MM.1S (cell line): Measurements from ENCODE around the gene CCDC51.

ENCODE experiments used
- EZH2phosphoT487 ChIP-seq: fragments of 300-600 bp; sonication (generic); IDR thresholded peaks from 2 replicates; pipeline ENCODE4 v1.6.1; 2018; ENCODE audit warnings: antibody characterized with exemption, low read length
- TF ChIP-seq, protein P1 (sequence below): fragments of 300-600 bp; sonication (generic); IDR thresholded peaks from 2 replicates; pipeline ENCODE4 v1.5.1; 2016; ENCODE audit warnings: antibody characterized with exemption, low read length, mixed read lengths

DNA sequence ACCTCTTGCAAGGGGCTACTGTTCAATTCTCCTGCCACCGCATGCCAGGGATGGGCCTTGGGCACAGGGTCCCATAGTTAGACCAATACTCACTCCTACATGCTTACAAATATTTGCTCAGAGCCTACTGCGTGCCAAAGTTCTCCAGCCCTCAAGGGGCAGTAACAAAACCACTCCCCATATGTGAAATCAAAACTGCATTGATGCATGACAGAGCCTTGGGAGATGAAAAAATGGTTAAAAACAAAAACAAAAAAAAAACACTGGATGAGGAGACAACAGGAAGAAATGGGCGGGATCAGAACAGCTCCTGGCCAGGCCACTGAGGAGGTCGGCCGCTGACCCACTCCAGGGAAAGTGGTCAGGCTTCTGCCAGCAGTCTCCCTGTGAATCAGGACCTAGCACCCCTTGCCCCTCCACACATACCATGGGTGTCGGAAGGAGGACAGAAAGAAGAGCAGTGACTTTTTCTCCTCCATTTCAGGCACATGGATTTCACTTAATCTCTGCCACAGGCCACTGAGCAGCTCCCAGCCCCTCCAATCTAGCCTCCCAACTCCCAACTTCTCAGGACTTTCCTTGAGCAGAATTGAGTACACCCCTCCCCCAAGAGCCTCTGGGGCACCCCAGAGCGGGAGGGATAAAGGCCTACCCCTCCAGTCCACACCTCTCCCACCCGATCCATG lies 12.8 kb downstream of the CCDC51 start:
- TF ChIP-seq, protein P1, sequence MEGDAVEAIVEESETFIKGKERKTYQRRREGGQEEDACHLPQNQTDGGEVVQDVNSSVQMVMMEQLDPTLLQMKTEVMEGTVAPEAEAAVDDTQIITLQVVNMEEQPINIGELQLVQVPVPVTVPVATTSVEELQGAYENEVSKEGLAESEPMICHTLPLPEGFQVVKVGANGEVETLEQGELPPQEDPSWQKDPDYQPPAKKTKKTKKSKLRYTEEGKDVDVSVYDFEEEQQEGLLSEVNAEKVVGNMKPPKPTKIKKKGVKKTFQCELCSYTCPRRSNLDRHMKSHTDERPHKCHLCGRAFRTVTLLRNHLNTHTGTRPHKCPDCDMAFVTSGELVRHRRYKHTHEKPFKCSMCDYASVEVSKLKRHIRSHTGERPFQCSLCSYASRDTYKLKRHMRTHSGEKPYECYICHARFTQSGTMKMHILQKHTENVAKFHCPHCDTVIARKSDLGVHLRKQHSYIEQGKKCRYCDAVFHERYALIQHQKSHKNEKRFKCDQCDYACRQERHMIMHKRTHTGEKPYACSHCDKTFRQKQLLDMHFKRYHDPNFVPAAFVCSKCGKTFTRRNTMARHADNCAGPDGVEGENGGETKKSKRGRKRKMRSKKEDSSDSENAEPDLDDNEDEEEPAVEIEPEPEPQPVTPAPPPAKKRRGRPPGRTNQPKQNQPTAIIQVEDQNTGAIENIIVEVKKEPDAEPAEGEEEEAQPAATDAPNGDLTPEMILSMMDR, result no peak
- no peak for TF ChIP-seq EZH2phosphoT487
